HEK293T (cell line): ENCODE results near the gene SMIM33.

Experiments
- BHLHE40 ChIP-seq: fragments of 450-650 bp; IDR thresholded peaks from 2 replicates; pipeline ENCODE4 v1.6.1; 2016; ENCODE audit warnings: mild to moderate bottlenecking, moderate library complexity, borderline replicate concordance
- NFRKB ChIP-seq: fragments of 450-650 bp; IDR thresholded peaks from 2 replicates; pipeline ENCODE4 v1.6.1; 2016; ENCODE audit warnings: mild to moderate bottlenecking, moderate library complexity
- SUZ12 ChIP-seq: fragments of 450-650 bp; IDR thresholded peaks from 2 replicates; pipeline ENCODE4 v1.6.1; 2016; ENCODE audit warnings: mild to moderate bottlenecking

GRCh38 chr5:139457241-139457640, 13.6 kb upstream of the SMIM33 start:
- no peak for TF ChIP-seq SUZ12
- no peak for TF ChIP-seq BHLHE40
- TF ChIP-seq NFRKB: no peak
